ENCODE data around the gene FHOD3.

DNA sequence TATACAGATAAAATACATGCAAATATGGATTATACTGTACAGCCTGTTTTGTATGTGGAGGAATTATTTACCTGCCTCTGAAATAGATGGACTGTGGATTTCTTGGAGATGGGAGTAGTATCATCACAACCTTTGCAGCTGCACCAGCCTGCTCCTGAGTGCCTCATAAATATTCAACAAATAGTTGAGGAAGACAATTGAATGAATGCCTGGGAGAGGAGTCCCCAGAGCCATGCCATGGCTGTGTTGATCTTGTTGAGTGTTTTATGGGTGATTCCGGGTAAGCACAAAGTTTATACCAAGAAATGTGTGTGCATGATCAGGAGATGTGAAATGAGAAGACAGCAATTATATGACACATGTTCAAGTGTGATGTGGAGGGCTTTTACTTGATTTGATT, 225.0 kb downstream of the FHOD3 start:
- no peak for TF ChIP-seq EZH2 (optimal IDR thresholded peaks at IDR 0.05; ENCODE audit: low read depth, low read length)
- TF ChIP-seq, protein P1, sequence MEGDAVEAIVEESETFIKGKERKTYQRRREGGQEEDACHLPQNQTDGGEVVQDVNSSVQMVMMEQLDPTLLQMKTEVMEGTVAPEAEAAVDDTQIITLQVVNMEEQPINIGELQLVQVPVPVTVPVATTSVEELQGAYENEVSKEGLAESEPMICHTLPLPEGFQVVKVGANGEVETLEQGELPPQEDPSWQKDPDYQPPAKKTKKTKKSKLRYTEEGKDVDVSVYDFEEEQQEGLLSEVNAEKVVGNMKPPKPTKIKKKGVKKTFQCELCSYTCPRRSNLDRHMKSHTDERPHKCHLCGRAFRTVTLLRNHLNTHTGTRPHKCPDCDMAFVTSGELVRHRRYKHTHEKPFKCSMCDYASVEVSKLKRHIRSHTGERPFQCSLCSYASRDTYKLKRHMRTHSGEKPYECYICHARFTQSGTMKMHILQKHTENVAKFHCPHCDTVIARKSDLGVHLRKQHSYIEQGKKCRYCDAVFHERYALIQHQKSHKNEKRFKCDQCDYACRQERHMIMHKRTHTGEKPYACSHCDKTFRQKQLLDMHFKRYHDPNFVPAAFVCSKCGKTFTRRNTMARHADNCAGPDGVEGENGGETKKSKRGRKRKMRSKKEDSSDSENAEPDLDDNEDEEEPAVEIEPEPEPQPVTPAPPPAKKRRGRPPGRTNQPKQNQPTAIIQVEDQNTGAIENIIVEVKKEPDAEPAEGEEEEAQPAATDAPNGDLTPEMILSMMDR (IDR thresholded peaks at IDR 0.05; ENCODE audit: low read length): no peak

All from MM.1S (cell line).